CD4-positive, alpha-beta T cell treated with Interleukin-15 for 1 hour (primary cell): ENCODE measurements around the gene HELT.
"Not testable (repeated sequence)": the region's sequence is repeated elsewhere in the genome, so short reads cannot be mapped to it uniquely, and the experiment has no call there.

Experiments used
- DNase-seq: peaks from one replicate; pipeline ENCODE4 v3.0.0-alpha.2; 2020

The HELT gene

GRCh38 chr4:185039508-185040273 is 21.4 kb downstream of the HELT start:
- peak; percentile 20 for DNase-seq

GRCh38 chr4:185040523-185040922 is 22.2 kb downstream of the HELT start:
- DNase-seq, result no peak

- not testable (repeated sequence) for DNase-seq
These were observed 32.0 kb downstream of the HELT start for GRCh38 chr4:185050286-185050685.

GRCh38 chr4:185051283-185051682 is 33.0 kb downstream of the HELT start:
- DNase-seq, result not testable (repeated sequence)

GRCh38 chr4:185053746-185054145 is 35.5 kb downstream of the HELT start:
- DNase-seq, result no peak

- no peak for DNase-seq
These were observed 36.0 kb downstream of the HELT start for GRCh38 chr4:185054272-185054671.

GRCh38 chr4:185054886-185055285 is 36.6 kb downstream of the HELT start:
- no peak for DNase-seq

GRCh38 chr4:185061610-185062009 is 43.3 kb downstream of the HELT start:
- DNase-seq, result no peak

GRCh38 chr4:185062606-185063005 is 44.3 kb downstream of the HELT start:
- no peak for DNase-seq

GRCh38 chr4:185066179-185066578 is 47.9 kb downstream of the HELT start:
- no peak for DNase-seq

GRCh38 chr4:185068837-185069236 is 50.5 kb downstream of the HELT start:
- DNase-seq, result no peak
